ENCODE data around the gene VAMP2.

Gene VAMP2

GRCh38 chr17:8143581-8144400 lies 19.0 kb downstream of the VAMP2 start:
- DNase-seq (ENCODE audit: low read depth in 2 of 3, low spot score in 2 of 3): no peak

- DNase-seq (ENCODE audit: low read depth in 2 of 3, low spot score in 2 of 3): no peak
Measured at GRCh38 chr17:8142887-8143580, 19.7 kb downstream of the VAMP2 start.

- no peak for DNase-seq (ENCODE audit: low read depth in 2 of 3, low spot score in 2 of 3)
Measured at GRCh38 chr17:8142158-8142886, 20.4 kb downstream of the VAMP2 start.

- DNase-seq (ENCODE audit: low read depth in 2 of 3, low spot score in 2 of 3): no peak
Measured at GRCh38 chr17:8141741-8142140, 21.0 kb downstream of the VAMP2 start.

- DNase-seq (ENCODE audit: low read depth in 2 of 3, low spot score in 2 of 3): no peak
Measured at GRCh38 chr17:8141045-8141444, 21.7 kb downstream of the VAMP2 start.

- no peak for DNase-seq (ENCODE audit: low read depth in 2 of 3, low spot score in 2 of 3)
Measured at GRCh38 chr17:8140065-8141029, 22.4 kb downstream of the VAMP2 start.

GRCh38 chr17:8138672-8139371 lies 23.9 kb downstream of the VAMP2 start:
- peak in 2 of 3 experiments; percentile 95 to 100 for DNase-seq (ENCODE audit: low read depth in 2 of 3, low spot score in 2 of 3)

GRCh38 chr17:8138374-8138671 lies 24.4 kb downstream of the VAMP2 start:
- DNase-seq (ENCODE audit: low read depth in 2 of 3, low spot score in 2 of 3): no peak

- DNase-seq (ENCODE audit: low read depth in 2 of 3, low spot score in 2 of 3): no peak
Measured at GRCh38 chr17:8137645-8138373, 24.9 kb downstream of the VAMP2 start.

GRCh38 chr17:8133941-8134340 lies 28.8 kb downstream of the VAMP2 start:
- DNase-seq (ENCODE audit: low read depth in 2 of 3, low spot score in 2 of 3): no peak

GRCh38 chr17:8133399-8133798 lies 29.3 kb downstream of the VAMP2 start:
- no peak for DNase-seq (ENCODE audit: low read depth in 2 of 3, low spot score in 2 of 3)

- DNase-seq (ENCODE audit: low read depth in 2 of 3, low spot score in 2 of 3): no peak
Measured at GRCh38 chr17:8131844-8132441, 30.8 kb downstream of the VAMP2 start.

- no peak for DNase-seq (ENCODE audit: low read depth in 2 of 3, low spot score in 2 of 3)
Measured at GRCh38 chr17:8128125-8128784, 34.5 kb downstream of the VAMP2 start.

- DNase-seq (ENCODE audit: low read depth in 2 of 3, low spot score in 2 of 3): peak in 1 of 3 experiments; percentile 40
Measured at GRCh38 chr17:8126491-8127066, 36.2 kb downstream of the VAMP2 start.

- DNase-seq (ENCODE audit: low read depth in 2 of 3, low spot score in 2 of 3): peak in 1 of 3 experiments; percentile 32
Measured at GRCh38 chr17:8125947-8126490, 36.7 kb downstream of the VAMP2 start.

GRCh38 chr17:8125154-8125946 lies 37.4 kb downstream of the VAMP2 start:
- DNase-seq (ENCODE audit: low read depth in 2 of 3, low spot score in 2 of 3): peak; percentile 82 to 100 (median 100)
